Femur (tissue), 1 donor: ENCODE measurements around the gene MAMDC2.

ENCODE experiments used
- DNase-seq: peaks from one replicate; pipeline ENCODE4 v3.0.0-alpha.2; 2017

The MAMDC2 gene

GRCh38 chr9:70066418-70066817, 22.8 kb downstream of the MAMDC2 start:
- no peak for DNase-seq

DNA sequence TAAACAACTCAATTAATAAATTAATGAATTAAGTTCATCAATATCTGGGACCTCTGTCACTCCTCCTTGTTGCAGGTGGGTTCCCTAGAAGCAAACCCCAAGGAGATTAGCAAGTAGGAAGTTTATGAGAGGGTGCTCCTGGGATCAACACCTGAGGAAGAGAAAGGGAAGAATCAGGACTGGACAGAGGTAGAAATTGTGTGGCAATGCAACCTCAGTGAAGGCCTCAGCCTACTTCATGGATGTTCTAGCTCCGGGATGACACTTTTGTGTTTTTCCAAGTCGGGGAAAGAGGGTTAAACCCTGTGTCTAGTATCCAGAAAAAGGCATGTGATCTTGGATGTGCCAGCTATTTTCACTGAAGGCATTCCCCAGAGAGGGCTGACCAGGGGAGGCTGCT, 23.2 kb downstream of the MAMDC2 start:
- DNase-seq = no peak

GRCh38 chr9:70069704-70070103, 26.1 kb downstream of the MAMDC2 start:
- no peak for DNase-seq

DNA sequence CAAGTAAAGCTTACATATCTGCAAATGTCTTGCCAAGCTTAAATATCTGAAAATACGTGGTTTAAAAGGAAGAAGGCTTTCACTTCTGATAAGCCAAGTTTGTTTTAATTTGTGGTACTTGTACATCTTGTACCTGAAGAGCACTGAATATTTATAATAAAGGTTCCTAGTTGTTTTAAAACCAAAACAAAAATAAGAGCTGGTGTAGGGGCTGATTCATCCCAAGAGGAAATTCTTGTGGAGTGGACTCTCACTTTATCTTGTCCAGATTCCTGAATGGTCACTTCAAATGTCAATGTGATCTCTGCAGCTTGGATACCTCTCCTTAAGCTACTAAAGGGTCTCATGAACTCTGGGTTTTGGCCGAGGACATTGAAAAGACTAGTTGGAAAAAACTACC, 29.5 kb downstream of the MAMDC2 start:
- DNase-seq = no peak

GRCh38 chr9:70073756-70074155, 30.1 kb downstream of the MAMDC2 start:
- DNase-seq = no peak

DNA sequence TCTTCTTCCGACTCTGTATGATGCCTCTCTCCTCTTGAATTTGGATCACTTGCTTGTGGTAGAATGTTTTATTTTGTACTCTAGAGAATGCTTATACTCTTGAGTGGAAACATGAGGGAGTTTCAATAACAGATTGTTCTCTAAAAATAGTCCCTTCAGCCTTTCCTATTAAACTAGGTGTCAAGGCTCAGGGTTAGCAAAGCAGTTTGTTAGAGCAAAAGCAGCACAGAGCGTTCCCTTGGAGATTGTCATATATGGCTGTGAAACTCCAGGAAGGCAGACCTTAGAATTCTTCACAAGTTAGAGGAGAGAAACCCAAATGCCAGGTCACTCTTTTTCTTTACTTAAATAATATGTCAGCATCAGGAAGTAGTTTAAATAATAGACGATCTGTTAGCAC, 33.0 kb downstream of the MAMDC2 start:
- no peak for DNase-seq

GRCh38 chr9:70079417-70080037, 35.9 kb downstream of the MAMDC2 start:
- no peak for DNase-seq

- DNase-seq = peak; percentile 85
Observed at GRCh38 chr9:70080481-70081119, 37.0 kb downstream of the MAMDC2 start.

DNA sequence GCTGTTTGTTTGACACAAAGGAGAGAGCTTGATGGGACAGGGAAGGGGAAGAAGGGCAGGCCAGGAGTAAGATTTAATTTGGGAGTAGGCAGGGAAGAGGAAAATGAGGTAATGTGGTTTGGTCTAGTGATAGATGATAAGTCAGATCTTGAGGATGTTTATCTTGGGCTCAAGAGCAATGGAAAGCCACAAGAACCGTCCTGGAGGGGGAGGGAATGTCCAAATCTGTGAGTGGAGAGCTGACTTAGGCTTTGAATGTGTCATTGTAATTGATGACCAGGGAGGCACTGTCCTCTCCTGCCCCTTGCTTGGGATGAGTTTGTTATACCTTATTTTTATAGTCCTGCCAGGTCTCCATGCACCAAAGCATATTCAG, 37.5 kb downstream of the MAMDC2 start:
- DNase-seq = no peak

- no peak for DNase-seq
Observed at GRCh38 chr9:70083429-70083828, 39.8 kb downstream of the MAMDC2 start.

DNA sequence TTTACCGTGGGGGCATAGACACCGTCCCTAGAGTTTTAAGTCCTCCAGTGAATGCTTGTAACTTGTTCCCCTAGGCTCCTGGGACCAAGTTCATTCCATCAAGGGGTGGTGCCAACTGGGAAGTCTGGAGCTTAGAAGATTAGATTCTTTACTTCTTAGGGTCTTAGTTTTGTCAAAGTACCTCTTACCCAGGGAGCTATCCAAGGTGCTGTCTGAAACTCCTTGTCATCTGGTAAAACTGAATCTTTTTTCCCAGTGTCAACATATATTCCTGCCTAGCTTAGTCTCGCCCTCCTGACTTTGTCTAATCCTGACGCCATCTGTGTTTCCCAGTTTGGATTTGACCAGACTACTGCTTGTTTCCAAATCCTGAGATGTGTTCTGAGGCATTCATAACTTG, 41.6 kb downstream of the MAMDC2 start:
- no peak for DNase-seq

GRCh38 chr9:70091103-70091502, 47.5 kb downstream of the MAMDC2 start:
- peak; percentile 36 for DNase-seq

- no peak for DNase-seq
Observed at GRCh38 chr9:70091572-70091971, 47.9 kb downstream of the MAMDC2 start.

- DNase-seq = no peak
Observed at GRCh38 chr9:70092190-70092589, 48.5 kb downstream of the MAMDC2 start.

DNA sequence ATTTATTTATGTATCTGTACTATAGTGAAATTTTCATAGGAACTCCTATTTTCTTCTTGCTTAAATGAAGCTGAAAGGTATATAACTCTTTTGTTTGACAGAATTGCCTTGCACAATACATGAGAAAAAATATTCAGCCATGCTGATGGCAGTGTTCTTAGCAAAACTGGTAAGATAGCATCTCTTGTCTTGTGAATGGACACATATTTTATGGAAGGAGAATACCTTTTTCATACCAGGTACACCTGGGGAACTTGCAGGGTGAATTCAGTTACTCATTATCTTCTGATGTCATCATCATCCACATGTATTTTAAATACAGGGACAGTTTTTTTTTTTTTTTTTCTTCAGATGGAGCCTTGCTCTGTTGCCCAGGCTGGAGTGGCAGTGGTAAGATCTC, 49.4 kb downstream of the MAMDC2 start:
- DNase-seq = no peak

DNA sequence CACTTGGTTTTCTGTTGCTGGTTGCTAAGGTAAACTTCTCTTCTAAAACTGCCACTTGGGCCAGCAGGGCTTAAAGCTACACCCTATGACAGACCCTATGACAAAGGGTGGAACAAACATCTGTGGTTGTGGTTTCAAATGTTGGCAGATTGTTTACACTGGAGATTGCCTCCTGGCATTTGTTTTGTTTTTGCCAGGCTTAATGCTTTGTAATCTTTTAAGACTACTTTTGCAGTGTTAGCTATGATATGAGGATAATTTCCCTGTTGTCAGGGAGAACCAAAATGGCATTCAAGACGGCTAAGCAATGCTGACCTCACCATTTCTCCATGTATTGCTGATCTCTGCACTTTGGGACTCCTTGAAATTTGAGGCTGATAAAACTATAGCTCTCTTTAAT, 50.3 kb downstream of the MAMDC2 start:
- no peak for DNase-seq

GRCh38 chr9:70094747-70095146, 51.1 kb downstream of the MAMDC2 start:
- no peak for DNase-seq

DNA sequence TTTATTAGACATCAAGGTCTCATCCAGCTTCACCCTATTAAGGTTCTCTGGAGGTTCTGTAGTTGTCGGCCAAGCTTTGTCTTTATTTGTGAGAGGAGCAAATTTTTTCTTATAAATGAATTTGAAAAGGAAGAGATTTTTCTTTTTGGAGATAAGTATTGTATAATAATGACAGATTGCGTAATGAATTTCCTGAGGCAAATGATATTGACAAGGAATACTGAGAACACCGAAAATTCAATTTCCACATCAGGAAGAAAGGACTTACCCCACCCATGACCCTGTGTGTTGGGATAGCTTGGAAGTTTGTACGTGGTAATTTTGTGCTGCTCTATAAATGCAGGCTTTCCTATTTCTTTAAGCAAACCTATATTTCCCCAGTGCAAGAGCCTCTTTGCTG, 53.5 kb downstream of the MAMDC2 start:
- no peak for DNase-seq

GRCh38 chr9:70100362-70100761, 56.7 kb downstream of the MAMDC2 start:
- DNase-seq = no peak

DNA sequence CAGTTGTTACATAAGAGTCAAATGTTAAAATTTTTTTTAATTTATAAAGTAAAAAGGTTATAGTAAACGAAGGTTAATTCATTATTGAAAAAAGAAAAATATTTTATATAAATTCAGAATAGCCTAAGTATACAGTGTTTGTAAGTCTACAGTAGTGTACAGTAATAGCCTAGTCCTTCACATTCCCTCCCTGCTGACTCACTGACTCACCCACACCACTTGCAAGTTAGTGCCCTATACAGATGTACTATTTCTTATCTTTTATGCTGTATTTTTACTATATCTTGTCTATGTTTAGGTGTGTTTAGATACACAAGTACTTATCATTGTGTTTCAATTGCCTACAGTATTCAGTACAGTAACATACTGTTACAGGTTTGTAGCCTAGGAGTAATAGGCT, 57.6 kb downstream of the MAMDC2 start:
- no peak for DNase-seq

DNA sequence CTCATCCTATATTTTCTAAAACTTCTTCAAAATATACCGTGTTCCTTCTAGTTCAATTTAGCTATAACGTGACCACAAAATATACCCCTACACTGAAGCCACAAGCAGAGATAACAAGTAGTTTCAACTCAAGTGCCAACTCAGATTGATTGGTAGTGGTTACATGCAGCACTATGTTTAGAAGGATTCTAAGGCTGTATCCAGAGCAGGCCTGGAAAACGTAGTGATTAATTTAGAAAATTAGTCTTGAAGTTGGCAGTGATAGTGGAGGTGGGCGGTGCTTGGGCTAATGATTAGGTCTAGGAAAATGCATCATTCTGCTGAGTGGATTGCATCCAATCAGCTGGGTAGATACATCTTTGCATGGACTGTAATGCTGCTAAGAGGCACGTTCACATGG, 61.5 kb downstream of the MAMDC2 start:
- no peak for DNase-seq

DNA sequence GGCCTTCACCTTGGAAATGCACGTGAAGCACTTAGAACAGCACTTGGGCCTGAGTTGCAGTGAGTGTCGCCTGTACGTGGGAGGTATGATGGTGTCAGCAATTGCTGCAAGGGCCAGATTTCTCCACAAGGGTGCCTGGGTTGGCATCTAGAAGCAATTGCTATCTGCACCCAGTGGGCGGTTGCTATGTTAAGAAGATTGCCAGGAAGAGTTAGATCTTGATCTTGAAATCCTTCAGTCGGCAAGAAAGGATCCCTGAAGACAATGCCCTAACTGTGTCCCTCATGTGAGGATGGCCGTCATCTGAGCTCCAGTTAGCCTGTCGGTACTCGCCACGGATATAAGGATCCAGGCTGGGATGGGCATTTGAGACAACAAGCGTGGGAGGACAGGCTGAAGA, 62.9 kb downstream of the MAMDC2 start:
- no peak for DNase-seq

DNA sequence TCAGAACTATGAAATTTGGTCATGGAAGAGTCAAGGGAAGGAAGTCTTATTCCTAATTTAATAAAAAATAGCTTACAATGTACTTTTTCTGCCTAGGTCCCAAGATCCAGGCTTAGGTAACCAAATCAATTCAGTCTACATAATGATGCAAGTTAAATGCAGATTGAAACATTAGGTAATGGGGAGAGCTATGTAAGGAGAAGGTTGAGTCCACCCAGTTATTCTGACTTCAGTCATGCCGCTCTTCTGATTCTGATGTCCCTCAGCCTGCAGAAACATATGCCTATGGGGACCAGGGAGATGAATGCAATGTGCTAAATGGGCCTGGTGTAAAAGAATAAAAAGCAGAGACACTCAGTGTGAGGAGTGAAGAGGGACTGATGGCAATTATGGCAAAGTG, 63.9 kb downstream of the MAMDC2 start:
- DNase-seq = no peak

GRCh38 chr9:70108181-70108580, 64.5 kb downstream of the MAMDC2 start:
- no peak for DNase-seq
